Measurements from ENCODE around the gene SLC25A45. TPM values are rescaled to one million over a fixed set of nuclear protein-coding genes. Genes with fewer than 3 reads are reported as not detected.
A peak's percentile ranks its signal among the peaks of the same experiment; 100 is the strongest.

Gene SLC25A45
- total and polyA plus RNA-seq, 8 donors = 8.4 to 17.0 (median 11.8) TPM

- Histone ChIP-seq H3K4me3 (peak overlapping the region in 1 of 2 donors; percentile 80), H3K36me3 (peaks cover 5 to 62% of the 10 kb centered on the region in 2 donors), H3K27ac (peak overlapping the region; percentile 77 to 99), H3K27me3 (no peaks in the 10 kb centered on the region), H3K4me1 (peaks cover 37 to 83% of the 10 kb centered on the region in 2 donors), H3K9me3 (no peaks in the 10 kb centered on the region)
- intact Hi-C loops (cut with DNase I) = no loop called here
- peak in 3 of 4 donors; percentile 75 to 92 (median 84) for DNase-seq
- peak; percentile 6 for ATAC-seq
- TF ChIP-seq CTCF (IDR thresholded peaks at IDR 0.05) = no peak
These were observed 47.4 kb upstream of the SLC25A45 start for GRCh38 chr11:65429724-65430405.

GRCh38 chr11:65429068-65429681 is 46.7 kb upstream of the SLC25A45 start:
- H3K4me1 ChIP-seq = peaks cover 30 to 76% of the 10 kb centered on the region in 2 donors
- peak in 1 of 4 donors; percentile 38 for DNase-seq
- H3K36me3 ChIP-seq = peaks cover under 1 to 62% of the 10 kb centered on the region in 2 donors
- peak overlapping the region; percentile 99 to 100 for H3K27ac ChIP-seq
- no peaks in the 10 kb centered on the region for H3K27me3 ChIP-seq
- intact Hi-C loops (cut with DNase I) = no loop called here
- H3K4me3 ChIP-seq = peak overlapping the region in 1 of 2 donors; percentile 80
- H3K9me3 ChIP-seq = no peaks in the 10 kb centered on the region
- ATAC-seq = peak; percentile 1
- TF ChIP-seq CTCF (IDR thresholded peaks at IDR 0.05) = no peak

GRCh38 chr11:65428578-65429067 is 46.2 kb upstream of the SLC25A45 start:
- intact Hi-C loops (cut with DNase I) = no loop called here
- DNase-seq (peak in 1 of 4 donors; percentile 46), ATAC-seq (peak; percentile 2)
- Histone ChIP-seq H3K4me3 (peak overlapping the region in 1 of 2 donors; percentile 80), H3K9me3 (no peaks in the 10 kb centered on the region), H3K27me3 (no peaks in the 10 kb centered on the region), H3K27ac (peak overlapping the region; percentile 99 to 100), H3K4me1 (peaks cover 29 to 71% of the 10 kb centered on the region in 2 donors), H3K36me3 (peaks cover 0 to 61% of the 10 kb centered on the region in 2 donors)
- no peak for TF ChIP-seq CTCF (IDR thresholded peaks at IDR 0.05)

- no peak for TF ChIP-seq CTCF (IDR thresholded peaks at IDR 0.05)
- Histone ChIP-seq H3K27me3 (no peaks in the 10 kb centered on the region), H3K9me3 (no peaks in the 10 kb centered on the region), H3K4me1 (peaks cover 25 to 64% of the 10 kb centered on the region in 2 donors), H3K36me3 (peaks cover 0 to 55% of the 10 kb centered on the region in 2 donors), H3K27ac (peak overlapping the region; percentile 99 to 100), H3K4me3 (peak overlapping the region; percentile 76 to 80)
- DNase-seq (peak in 1 of 4 donors; percentile 53), ATAC-seq (peak; percentile 3)
- intact Hi-C loops (cut with DNase I) = no loop called here
These were observed 45.5 kb upstream of the SLC25A45 start for GRCh38 chr11:65427691-65428577.

Data from left lung (tissue), 10 donors.